GM21423 (cell line): ENCODE results near the gene SLC2A6.

Experiments used
- ATAC-seq: cut with Tn5 transposase; IDR thresholded peaks from one replicate; pipeline ENCODE4 v1.9.1; 2021; ENCODE audit warnings: mild to moderate bottlenecking, moderate library complexity; ENCODE audit not compliant: unreplicated experiment

The SLC2A6 gene

DNA sequence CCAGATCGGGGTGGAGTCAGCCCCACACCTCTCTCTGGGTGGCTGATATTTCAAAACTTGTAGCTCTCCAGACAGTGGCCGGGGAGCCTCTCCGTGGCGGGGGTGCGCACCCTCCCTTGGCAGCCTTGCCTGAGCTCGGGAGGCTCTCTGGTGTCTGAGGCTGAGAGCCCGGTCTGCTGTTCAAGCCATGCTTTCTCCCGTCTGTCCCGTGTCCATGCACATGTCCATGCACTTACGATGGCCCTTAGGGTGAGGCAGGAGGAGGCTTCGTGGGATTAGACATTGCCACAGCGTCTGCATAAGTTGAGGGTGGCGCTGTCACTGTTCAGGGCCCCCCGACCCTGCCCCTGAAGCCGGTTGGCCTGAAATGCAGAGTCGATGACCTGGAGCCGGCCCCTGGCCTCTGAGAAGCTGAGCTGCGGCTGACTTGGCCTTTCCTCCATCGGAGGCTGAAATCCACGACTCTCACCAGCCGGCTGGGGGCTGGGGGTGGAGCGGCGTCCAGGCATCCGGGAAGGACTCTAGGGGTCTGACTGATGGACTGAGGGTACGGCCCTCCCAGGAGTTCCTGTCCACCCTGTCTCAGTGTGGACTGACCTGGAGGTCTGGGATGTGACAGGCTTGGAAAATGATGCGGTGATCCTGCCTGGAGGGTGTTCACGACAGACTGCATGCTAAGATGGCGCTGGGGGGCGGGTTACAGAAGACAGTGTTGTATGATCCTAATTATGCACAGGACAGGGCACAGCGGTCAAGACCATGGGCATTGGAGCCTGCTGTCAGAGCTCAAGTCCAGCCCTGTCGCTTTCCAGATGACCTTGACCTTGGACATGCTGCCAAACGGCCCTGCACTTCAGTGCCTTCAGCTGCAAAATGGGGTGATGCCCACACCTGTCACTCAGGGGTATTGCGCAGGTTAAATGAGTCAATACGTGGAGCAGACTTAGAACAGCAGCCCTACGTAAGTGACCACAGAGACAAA, 18.3 kb upstream of the SLC2A6 start:
- no peak for ATAC-seq

GRCh38 chr9:133495327-133496293, 16.7 kb upstream of the SLC2A6 start:
- ATAC-seq: no peak

- no peak for ATAC-seq
These were observed 15.9 kb upstream of the SLC2A6 start for GRCh38 chr9:133494636-133495326.

- no peak for ATAC-seq
These were observed 15.1 kb upstream of the SLC2A6 start for GRCh38 chr9:133493845-133494540.

DNA sequence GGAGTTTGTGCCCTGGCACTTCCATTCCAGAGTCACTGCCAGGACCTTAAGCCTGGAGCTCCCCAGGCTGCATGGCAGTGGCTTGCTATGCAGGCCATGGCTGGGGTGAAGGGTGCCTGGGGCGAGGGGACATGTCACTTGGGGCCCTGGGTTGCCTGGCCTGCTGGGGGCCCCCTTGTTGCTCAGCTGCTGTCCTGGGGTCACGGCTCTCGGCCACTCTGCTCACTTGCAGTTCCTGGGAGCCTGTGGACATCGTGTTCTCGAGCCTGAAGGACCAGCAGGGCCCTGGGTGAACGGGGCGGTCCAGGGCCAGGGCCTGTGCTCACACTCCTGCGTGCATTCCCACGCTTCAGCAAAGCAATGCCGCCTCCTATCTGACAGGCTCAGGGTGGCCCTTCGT, 14.5 kb upstream of the SLC2A6 start:
- no peak for ATAC-seq

DNA sequence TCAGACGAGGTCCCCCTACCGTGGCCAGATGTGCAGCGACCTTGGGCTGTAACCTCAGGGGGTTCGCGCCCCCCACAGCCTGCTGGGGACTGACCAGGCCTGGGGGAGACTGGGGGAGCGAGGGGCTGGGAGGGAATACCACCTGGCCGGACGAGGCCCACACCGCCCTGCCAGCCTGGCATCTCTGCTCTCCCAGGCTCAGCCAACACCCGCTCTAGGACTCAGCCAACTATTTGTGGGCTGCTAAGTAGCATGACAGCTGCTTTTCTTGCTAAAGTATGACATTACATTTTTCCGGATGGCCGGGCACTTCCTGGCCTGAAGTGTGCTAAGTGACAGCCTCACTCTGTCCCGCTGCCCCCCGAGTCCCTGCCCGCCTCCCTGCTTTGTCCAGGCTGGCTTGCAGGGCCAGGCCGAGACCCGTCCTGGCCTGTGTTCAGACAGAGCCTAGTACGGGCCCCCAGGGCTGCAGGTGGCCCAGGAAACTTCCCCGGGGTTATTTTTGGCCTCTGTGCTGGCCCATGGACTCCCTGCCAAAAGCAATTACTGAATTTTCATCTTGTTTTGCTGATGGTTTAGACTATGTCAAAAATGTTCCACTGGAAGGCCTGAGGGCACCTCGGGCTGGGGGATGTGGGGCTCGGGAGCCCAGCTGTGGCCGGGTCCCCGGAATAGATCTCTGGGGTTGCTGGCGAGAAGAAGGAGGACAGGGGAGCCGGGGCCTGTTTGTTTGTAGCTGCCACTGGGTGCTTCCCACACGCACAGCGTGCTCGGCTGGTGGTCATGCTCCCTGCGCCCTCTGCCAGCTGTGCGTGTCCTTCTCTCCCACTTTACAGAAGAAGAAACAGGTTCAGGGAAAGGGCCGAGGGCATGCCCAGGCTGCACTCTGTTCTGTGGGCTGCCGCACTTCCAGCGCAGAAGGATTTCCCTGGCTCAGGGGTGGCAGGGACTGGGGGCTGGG, 13.4 kb upstream of the SLC2A6 start:
- no peak for ATAC-seq

GRCh38 chr9:133491656-133491925, 12.7 kb upstream of the SLC2A6 start:
- no peak for ATAC-seq

DNA sequence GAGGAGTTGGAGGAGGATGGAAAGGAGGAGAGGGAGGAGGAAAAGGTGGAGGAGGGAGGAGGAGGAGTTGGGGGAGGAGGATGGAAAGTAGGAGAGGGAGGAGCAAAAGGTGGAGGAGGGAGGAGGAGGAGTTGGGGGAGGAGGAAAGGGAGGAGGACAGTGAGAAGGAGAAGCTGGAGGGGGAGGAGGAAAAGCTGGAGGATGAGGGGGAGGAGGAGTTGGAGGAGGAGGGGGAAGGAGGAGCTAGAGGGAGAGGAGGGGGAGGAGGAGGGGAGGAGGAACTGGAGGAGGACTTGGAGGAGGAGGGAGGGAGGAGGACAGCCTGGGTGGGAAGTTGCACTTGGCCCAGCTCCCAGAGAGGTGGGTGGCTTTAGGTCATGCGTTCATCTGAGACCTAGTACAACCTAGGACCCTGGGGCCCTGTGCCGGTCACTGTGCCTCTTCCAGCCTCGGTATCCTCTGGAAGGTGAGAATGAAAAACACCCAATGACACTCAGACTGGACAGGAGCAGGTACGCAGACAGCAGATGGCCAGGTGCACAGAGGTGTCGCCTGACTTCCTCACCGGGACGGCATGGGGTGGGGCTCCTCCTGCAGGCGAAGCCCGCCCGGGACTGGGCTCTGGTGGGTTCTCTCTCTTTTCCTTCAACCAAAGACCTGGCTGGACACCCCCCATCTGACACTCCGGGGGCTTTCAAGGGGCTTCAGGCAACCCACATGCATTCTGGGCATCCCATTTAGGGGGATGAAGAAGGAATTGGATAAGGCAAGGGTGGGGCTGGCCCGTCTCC, 12.2 kb upstream of the SLC2A6 start:
- ATAC-seq: no peak

DNA sequence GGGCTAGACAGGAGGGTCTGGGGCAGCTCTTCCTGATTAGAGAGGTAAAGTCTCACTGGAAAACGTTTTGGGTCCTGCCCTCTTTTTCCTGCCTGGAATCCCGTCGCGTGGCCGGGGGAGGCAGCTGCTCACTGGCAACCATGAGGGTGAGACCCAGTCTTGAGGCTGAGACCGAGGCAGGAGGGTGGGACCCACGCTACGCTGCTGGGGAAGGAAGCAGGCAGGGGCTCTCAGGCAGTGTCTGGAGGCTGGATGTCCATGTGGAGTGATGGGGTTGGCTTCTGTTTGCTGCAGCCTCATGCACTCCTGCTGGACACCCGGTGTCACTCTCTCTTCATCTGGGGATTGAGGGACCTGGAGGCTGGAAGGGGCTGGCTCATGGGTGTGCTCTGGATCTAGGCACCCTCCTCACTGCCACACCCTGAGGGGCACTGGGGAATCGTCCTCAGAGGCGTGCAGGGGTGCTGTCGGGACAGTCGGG, 11.3 kb upstream of the SLC2A6 start:
- no peak for ATAC-seq

DNA sequence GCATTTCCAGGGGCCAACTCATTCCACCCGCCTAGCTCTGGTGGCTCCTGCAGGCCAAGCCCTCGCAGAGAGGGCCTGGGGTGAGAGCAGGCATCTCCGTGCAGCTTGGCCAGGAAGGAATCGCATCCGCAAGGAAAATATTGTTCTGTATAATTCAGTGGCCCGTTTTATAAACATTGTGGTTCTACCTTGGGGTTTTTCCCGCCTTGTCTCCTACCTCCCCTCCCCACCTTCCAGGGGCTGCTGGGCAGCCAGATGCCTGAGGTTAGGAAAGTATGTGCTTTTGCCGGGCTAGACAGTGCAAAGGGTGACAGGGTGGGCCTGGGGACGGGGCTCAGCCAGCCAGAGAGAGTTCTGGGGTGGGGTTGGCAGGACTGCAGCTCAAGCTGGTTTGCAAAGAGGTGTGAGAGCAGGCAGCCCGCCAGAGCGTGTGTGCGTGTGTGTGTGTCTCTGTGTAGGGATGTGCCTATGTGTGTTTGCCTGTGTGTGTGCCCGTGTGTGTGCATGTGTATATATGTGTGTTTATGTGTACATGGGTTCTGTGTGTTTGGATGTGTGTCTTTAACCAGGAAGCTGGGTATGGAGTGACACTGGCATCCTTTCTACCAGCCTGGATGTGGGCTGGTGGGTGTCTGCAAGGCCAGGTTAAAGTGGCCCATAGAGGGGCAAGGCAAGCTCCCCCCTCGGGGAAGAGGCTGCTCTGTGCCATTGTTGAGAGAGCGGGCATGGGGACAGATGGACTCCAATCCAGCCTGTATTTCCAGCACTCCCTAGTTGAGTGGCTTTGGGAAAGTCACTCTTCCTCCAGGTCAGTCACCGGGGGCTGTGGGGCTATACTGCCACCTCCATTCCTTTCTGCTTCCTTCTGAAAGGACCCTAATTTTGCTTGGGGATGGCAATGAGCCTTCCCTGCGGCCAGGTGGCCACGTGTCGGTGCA, 10.6 kb upstream of the SLC2A6 start:
- no peak for ATAC-seq

- ATAC-seq: no peak
These were observed 9.9 kb upstream of the SLC2A6 start for GRCh38 chr9:133488686-133489252.

- no peak for ATAC-seq
These were observed 8.4 kb upstream of the SLC2A6 start for GRCh38 chr9:133487331-133487725.

DNA sequence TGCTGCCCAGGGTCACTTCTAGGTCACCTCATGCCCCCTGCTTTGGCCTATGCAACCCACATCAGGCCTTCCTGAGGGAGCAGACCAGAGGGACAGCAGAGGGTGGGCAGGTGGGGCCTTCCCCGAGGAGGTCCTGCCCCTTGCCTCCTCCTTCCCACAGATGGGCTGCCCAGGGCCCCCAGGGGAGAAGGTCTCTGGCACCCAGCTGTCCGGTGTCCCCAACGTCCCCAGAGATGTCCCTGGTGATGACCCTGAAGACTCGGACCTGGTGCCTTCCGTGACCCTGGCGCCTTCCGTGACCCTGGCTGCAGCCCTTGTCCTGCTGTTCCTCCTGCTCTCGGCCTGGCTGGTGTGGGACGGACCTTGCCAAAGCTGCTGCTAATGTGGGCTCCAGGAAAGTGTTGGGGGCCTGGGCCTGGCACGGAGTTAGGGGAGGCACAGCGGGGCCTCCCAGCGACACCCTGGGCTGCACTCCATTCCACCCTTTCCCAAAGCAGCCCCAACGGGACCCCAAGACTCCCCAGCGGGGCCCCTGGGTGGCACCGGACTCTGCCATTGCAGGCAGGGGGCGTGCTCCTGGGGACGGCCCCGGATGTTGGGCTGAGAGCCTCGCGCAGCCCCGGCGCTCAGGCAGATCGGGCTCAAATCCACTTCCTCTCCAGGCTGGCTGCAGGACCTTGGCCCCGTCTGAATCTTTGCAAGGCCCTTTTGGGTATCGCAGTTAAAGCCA, 6.8 kb upstream of the SLC2A6 start:
- peak; percentile 22 for ATAC-seq

DNA sequence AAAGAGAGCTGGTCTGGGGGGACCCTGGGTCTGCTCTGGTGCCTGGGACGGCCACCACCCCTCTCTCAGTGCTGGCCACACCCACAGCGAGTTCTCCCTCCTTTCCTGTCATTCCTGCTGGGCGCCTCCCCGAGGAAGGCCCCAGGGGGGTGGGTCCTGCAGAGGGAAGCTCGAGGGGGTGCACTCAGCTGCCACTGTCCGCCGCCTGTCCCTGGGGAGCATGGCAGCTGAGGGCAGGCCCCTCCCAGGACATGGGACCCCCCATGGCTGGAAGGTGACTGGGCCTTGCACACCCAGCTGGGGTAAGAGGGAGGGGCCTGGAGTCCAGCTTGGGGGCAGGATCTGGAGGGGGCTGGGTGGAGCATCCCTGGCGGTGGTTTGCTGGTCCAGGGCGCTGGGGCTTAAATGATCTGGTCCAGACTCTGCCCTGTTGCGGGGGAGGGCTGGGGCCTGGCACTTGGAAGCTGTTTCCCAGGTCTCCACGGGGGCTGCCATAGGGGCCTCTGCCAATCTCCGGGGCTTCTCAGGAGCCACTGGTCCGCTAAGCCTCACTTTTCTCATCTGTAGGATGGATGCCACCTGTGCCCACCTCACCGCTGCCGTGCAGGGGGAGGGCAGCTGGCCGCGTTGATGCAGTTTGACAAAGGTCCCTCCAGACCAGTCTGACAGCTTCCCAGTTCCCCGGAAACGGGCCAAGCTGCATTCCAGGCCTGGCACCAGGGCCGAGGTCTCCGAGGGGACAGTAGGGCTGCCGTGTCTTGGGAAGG, 6.0 kb upstream of the SLC2A6 start:
- ATAC-seq: no peak

DNA sequence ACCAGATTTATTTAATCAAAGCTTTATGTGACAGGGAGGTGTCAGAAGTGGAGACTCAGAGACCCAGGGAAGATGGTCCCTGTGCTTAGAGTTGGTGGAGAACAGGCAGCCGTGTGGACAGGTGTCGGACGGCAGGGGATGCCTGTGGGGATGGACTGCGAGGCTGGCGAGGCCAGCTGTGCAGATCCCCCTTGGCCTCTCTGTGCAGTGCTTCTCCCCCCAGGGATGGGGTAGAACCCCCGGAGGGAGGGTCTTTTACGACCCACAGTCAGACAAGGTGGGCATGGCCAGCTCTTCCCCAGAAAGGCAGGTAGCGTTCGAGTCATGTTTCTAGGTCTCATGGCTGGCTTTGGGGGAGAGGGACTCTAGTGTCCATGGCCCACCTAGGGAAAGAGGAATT, 4.7 kb upstream of the SLC2A6 start:
- ATAC-seq: no peak
